B cell (primary cell): ENCODE results near the gene KCTD10.

ENCODE experiments used
- EZH2 ChIP-seq: IDR thresholded peaks from 2 replicates; pipeline ENCODE4 v1.6.1; 2012; ENCODE audit warnings: borderline replicate concordance, low read depth, mild to moderate bottlenecking, moderate library complexity, low read length; ENCODE audit not compliant: insufficient read depth, poor library complexity, severe bottlenecking
- TF ChIP-seq, protein P1 (sequence below): fragments of 200-600 bp; IDR thresholded peaks from one replicate; pipeline ENCODE4 v1.8.0; 2022; ENCODE audit warnings: antibody characterized with exemption, mild to moderate bottlenecking

- TF ChIP-seq, protein P1, sequence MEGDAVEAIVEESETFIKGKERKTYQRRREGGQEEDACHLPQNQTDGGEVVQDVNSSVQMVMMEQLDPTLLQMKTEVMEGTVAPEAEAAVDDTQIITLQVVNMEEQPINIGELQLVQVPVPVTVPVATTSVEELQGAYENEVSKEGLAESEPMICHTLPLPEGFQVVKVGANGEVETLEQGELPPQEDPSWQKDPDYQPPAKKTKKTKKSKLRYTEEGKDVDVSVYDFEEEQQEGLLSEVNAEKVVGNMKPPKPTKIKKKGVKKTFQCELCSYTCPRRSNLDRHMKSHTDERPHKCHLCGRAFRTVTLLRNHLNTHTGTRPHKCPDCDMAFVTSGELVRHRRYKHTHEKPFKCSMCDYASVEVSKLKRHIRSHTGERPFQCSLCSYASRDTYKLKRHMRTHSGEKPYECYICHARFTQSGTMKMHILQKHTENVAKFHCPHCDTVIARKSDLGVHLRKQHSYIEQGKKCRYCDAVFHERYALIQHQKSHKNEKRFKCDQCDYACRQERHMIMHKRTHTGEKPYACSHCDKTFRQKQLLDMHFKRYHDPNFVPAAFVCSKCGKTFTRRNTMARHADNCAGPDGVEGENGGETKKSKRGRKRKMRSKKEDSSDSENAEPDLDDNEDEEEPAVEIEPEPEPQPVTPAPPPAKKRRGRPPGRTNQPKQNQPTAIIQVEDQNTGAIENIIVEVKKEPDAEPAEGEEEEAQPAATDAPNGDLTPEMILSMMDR, result no peak
- no peak for TF ChIP-seq EZH2
These were observed 42.5 kb downstream of the KCTD10 start for GRCh38 chr12:109434582-109434981.
